ENCODE results near the gene TUT7. TPM values are rescaled to one million over a fixed set of nuclear protein-coding genes. Genes with fewer than 3 reads are reported as not detected.

TUT7 gene
- total RNA-seq, 8 experiments from 2014 or later = 14.3 to 33.6 (median 21.7) TPM

DNA sequence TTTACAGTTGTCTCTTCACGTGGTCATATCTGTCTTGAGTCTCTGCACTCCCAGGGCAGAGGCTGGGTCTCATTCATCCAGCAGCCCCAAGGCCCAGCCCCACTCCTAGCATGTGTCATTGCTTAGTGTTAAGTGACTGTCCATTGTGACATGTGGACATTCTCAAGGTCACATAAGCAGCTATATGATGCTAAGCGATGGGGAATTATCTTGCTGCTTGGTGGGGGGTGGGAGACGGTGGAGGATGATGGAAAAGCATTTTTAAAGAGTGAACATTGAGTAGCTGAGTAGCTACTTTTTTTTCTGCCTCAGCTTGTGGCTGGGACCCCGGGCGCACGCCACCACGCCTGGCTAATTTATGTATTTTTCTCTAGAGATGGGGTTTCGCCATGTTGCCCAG is 94.7 kb downstream of the TUT7 start, which contains the start of gene C9orf153:
TSS of gene C9orf153 (minus strand) at position 101 of the 400 bp plus-strand sequence. CDS start 30,054 bp downstream, outside the sequence.
- Histone ChIP-seq H3K27ac (no peak within 1 kb of the TSS), H3K4me3 (no peak within 1 kb of the TSS), H3K4me1 (replicated peaks in 1 of 2) (peaks cover 2 to 17% of the 10 kb centered on the region in 2 donors)
- 67 to 100% (median 92%) methylated on average over 2 to 3 of the region's 8 CpGs; no CpG with 5 or more reads in 7 of the 10 experiments for WGBS, 10 experiments
- in situ Hi-C loops (cut with MboI; ENCODE audit: low pct_unique_long_range_greater_than_20kb in 2 of 9, low sequenced_read_pairs in 9 of 9, unreplicated experiment in 9 of 9) = no loop called here
- ATAC-seq (replicated peaks in 6 of 8) = peak in 3 of 8 experiments; percentile 21 to 39 (median 23)

DNA sequence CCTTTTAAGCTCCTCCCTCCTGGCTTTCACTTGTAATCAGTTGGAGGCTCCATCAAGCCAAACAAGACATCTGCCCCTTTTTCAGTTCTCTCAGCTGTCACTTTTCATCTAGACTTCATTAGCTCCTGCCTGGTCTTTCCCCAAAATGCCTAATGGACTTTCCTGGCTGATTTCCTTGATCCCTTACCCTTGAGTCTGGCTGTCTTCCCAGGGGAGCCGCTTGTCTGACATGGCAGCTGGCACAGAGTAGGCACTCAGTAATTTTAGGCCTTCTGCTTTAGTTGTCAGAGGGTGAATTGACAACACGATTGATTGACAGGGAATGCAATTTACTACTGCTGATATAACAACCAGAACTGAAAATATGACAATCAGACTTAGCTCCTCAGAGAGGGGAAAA is 96.8 kb downstream of the TUT7 start:
- Histone ChIP-seq H3K4me3 (no peak overlapping the region), H3K4me1 (replicated peaks in 1 of 2) (peaks cover 2 to 10% of the 10 kb centered on the region in 2 donors), H3K27ac (no peak overlapping the region)
- in situ Hi-C loops (cut with MboI; ENCODE audit: low pct_unique_long_range_greater_than_20kb in 2 of 9, low sequenced_read_pairs in 9 of 9, unreplicated experiment in 9 of 9) = no loop called here
- ATAC-seq (replicated peaks in 6 of 8) = no peak
- WGBS, 10 experiments = 67 to 100% (median 100%) methylated on average over 1 to 2 of the region's 2 CpGs; no CpG with 5 or more reads in 4 of the 10 experiments

DNA sequence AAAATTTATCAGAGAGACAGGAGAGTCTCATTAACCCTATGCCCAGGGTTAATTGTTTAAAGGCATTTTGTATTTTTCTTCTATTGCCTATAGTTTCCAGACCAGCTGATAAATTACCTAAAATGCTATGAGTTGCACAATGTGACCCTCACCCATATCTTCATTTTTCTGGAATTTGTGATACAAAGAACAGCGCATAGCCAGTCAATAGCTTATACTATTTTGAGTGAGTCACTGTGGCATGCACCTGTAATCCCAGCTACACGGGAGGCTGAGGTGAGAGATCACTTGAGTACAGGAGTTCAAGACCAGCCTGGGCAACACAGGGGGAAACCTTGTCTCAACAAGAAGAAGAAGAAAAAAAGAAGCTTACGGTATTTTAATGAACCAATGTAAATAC is 97.6 kb downstream of the TUT7 start:
- WGBS, 10 experiments = 63 to 100% (median 98%) methylated on average over 2 to 3 of the region's 3 CpGs; no CpG with 5 or more reads in 4 of the 10 experiments
- peaks cover 2 to 10% of the 10 kb centered on the region in 2 donors for H3K4me1 ChIP-seq (replicated peaks in 1 of 2)
- in situ Hi-C loops (cut with MboI; ENCODE audit: low pct_unique_long_range_greater_than_20kb in 2 of 9, low sequenced_read_pairs in 9 of 9, unreplicated experiment in 9 of 9) = no loop called here
- no peak overlapping the region for H3K4me3 ChIP-seq
- no peak overlapping the region for H3K27ac ChIP-seq
- no peak for ATAC-seq (replicated peaks in 6 of 8)

DNA sequence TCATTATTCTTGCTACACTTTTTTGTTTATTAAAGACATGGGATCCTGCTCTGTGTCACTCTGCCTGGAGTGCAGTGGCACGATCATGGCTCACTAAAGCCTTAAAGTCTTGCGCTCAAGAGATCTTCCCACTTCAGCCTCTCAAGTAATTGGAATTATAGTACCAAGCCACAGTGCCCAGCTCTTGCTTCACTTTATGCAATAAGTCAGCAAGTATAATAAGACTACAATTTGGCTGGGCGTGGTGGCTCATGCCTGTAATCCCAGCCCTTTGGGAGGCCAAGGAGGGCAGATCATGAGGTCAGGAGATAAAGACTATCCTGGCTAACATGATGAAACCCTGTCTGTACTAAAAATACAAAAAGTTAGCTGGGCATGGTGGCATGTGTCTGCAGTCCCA is 100.6 kb downstream of the TUT7 start:
- no peak overlapping the region for H3K4me3 ChIP-seq
- H3K4me1 ChIP-seq (replicated peaks in 1 of 2) = peaks cover 2 to 6% of the 10 kb centered on the region in 2 donors
- no peak for ATAC-seq (replicated peaks in 6 of 8)
- no peak overlapping the region for H3K27ac ChIP-seq
- in situ Hi-C loops (cut with MboI; ENCODE audit: low pct_unique_long_range_greater_than_20kb in 2 of 9, low sequenced_read_pairs in 9 of 9, unreplicated experiment in 9 of 9) = no loop called here
- 83 to 97% (median 94%) methylated on average over 1 to 3 of the region's 3 CpGs; no CpG with 5 or more reads in 4 of the 10 experiments for WGBS, 10 experiments

DNA sequence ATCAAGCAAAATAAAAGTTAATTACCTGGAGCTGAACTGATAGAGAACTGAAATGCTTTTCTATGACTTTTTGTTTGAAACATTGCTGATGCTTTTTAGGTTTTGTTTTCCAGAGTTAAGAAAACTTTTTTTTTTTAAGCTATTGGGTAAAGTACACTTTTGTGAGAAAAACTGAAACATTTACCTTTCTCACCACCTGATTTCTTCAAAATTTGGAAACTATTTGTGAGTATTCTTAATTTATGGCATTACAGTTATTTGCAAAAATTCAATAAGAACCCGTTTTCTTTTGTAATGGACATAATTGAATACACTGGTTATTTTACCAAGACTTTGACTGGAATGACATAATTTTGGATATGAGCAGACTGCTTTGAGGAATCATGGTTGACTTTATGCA is 101.3 kb downstream of the TUT7 start:
- peaks cover 2 to 5% of the 10 kb centered on the region in 2 donors for H3K4me1 ChIP-seq (replicated peaks in 1 of 2)
- in situ Hi-C loops (cut with MboI; ENCODE audit: low pct_unique_long_range_greater_than_20kb in 2 of 9, low sequenced_read_pairs in 9 of 9, unreplicated experiment in 9 of 9) = no loop called here
- no peak overlapping the region for H3K4me3 ChIP-seq
- H3K27ac ChIP-seq = no peak overlapping the region
- ATAC-seq (replicated peaks in 6 of 8) = no peak
- WGBS, 10 experiments = 11 to 100% (median 80%) methylated on average over 1 of the region's 1 CpG; no CpG with 5 or more reads in 1 of the 10 experiments

DNA sequence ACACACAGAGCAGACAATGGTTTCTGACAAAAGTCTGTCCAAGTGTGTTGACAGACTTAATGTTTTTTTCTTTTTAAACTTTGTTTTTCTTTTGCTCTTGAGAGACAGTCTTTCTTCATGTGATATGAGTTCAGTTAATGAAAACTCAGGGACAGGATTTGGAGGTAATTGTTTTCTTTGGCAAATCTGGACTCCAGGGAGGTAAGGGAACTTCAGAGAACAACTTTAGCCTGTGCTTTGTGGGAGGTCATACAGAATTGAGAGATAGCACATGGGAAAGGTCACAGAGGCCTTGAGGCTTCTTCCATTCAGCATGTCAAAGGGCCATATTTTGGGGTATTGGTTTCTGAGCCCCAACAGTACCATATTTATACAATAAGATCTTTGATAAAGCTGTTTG is 104.1 kb downstream of the TUT7 start:
- Histone ChIP-seq H3K27ac (no peak overlapping the region), H3K4me3 (no peak overlapping the region), H3K4me1 (replicated peaks in 1 of 2) (peaks cover 12% of the 10 kb centered on the region in 2 donors)
- in situ Hi-C loops (cut with MboI; ENCODE audit: low pct_unique_long_range_greater_than_20kb in 2 of 9, low sequenced_read_pairs in 9 of 9, unreplicated experiment in 9 of 9) = no loop called here
- no peak for ATAC-seq (replicated peaks in 6 of 8)

DNA sequence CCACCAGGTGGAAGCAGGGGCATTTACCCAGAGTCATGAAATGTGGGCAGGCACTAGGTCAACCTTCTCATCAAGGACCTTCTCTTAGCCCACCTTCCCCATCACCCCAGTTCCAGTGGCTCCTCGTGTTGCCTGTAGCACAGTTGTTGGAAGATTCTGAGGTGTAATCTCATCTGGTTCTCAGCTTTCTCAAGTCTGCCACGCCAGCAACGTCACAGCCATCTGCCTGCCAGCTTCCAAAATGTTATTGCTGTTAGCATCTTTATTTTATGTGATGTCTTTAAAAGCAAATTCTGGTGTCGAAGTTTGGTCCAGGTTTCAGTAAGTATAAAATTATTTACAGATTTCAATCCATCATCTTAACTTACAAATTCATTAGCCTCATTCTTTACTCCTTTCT is 105.5 kb downstream of the TUT7 start:
- ATAC-seq (replicated peaks in 6 of 8) = no peak
- H3K4me3 ChIP-seq = no peak overlapping the region
- WGBS, 10 experiments = 14 to 100% (median 93%) methylated on average over 1 to 4 of the region's 4 CpGs; no CpG with 5 or more reads in 2 of the 10 experiments
- in situ Hi-C loops (cut with MboI; ENCODE audit: low pct_unique_long_range_greater_than_20kb in 2 of 9, low sequenced_read_pairs in 9 of 9, unreplicated experiment in 9 of 9) = no loop called here
- peaks cover 12% of the 10 kb centered on the region in 2 donors for H3K4me1 ChIP-seq (replicated peaks in 1 of 2)
- H3K27ac ChIP-seq = no peak overlapping the region

DNA sequence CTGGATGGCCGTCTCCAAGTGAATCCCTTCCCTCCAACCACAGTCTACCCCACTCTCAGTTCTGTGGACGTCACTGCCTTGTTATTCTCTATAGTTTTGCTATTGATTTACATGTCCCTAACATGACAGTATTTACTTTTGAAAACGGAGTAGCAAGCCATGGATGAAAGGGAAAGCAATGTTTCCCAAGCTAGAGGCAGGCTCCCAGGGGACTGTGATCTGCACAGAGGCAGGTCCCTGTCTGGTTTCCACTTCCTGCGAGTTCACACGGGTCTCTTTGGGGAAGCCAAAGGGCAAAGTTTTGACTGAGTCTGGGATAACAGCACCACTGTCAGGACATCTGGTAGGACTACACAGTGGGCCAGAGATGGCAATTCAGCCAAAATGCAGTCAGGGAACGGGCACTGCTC is 107.5 kb downstream of the TUT7 start:
- Histone ChIP-seq H3K27ac (no peak overlapping the region), H3K4me1 (replicated peaks in 1 of 2) (peaks cover 12% of the 10 kb centered on the region in 2 donors), H3K4me3 (no peak overlapping the region)
- in situ Hi-C loops (cut with MboI; ENCODE audit: low pct_unique_long_range_greater_than_20kb in 2 of 9, low sequenced_read_pairs in 9 of 9, unreplicated experiment in 9 of 9) = no loop called here
- peak in 5 of 8 experiments; percentile 36 to 80 (median 49) for ATAC-seq (replicated peaks in 6 of 8)
- 0 to 75% (median 38%) methylated on average over 1 to 6 of the region's 6 CpGs; no CpG with 5 or more reads in 2 of the 10 experiments for WGBS, 10 experiments

DNA sequence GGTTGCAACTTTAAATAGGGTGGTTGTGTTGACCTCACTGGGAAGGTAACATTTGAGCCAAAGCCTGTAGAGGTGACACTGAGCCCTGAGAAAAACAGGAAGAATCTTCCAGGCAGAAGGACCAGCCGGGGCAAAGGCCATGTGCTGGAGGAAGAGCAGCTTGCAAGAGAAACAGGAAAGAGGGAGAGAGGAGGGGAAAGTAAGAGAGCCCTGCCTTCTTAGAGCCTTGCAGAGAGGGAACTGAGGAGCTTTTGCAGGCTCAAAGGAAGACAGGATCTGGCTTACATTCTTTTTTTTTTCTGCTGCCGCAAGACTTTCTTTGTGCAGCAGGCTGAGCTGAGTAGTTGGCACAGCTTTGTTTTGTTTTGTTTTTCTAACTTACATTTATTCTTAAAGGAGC is 112.1 kb downstream of the TUT7 start:
- in situ Hi-C loops (cut with MboI; ENCODE audit: low pct_unique_long_range_greater_than_20kb in 2 of 9, low sequenced_read_pairs in 9 of 9, unreplicated experiment in 9 of 9) = no loop called here

DNA sequence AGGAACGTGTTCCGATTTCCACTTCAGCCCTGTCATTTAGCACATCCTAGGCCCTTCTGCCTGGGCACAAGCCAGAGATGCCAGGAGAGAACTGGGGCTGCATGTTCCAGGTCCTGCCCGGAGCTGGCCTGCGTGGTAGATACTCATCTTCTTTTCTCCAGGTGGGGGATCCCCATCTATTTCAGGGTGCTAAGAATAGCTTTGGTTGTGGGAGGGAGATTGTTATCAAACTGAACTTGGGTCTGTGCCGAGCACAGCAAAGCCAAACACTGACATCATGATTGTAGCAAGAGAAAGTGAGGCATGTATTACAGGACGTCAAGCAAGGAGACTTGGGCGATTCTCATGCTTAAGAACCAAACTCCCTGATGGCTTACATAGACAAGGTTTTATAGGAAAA is 113.0 kb downstream of the TUT7 start:
- Histone ChIP-seq H3K27ac (no peak overlapping the region), H3K4me1 (replicated peaks in 1 of 2) (peaks cover 4% of the 10 kb centered on the region in 2 donors), H3K4me3 (no peak overlapping the region)
- ATAC-seq (replicated peaks in 6 of 8) = no peak
- WGBS, 10 experiments = 50 to 100% (median 88%) methylated on average over 1 to 3 of the region's 7 CpGs; no CpG with 5 or more reads in 2 of the 10 experiments
- in situ Hi-C loops (cut with MboI; ENCODE audit: low pct_unique_long_range_greater_than_20kb in 2 of 9, low sequenced_read_pairs in 9 of 9, unreplicated experiment in 9 of 9) = no loop called here

More for the DNA sequence above, 112.1 kb downstream of the TUT7 start:
- no peak overlapping the region for H3K4me3 ChIP-seq
- H3K27ac ChIP-seq = no peak overlapping the region
- ATAC-seq (replicated peaks in 6 of 8) = no peak
- peaks cover 10 to 12% of the 10 kb centered on the region in 2 donors for H3K4me1 ChIP-seq (replicated peaks in 1 of 2)
- 55 to 89% (median 80%) methylated on average over 1 to 2 of the region's 2 CpGs; no CpG with 5 or more reads in 4 of the 10 experiments for WGBS, 10 experiments

DNA sequence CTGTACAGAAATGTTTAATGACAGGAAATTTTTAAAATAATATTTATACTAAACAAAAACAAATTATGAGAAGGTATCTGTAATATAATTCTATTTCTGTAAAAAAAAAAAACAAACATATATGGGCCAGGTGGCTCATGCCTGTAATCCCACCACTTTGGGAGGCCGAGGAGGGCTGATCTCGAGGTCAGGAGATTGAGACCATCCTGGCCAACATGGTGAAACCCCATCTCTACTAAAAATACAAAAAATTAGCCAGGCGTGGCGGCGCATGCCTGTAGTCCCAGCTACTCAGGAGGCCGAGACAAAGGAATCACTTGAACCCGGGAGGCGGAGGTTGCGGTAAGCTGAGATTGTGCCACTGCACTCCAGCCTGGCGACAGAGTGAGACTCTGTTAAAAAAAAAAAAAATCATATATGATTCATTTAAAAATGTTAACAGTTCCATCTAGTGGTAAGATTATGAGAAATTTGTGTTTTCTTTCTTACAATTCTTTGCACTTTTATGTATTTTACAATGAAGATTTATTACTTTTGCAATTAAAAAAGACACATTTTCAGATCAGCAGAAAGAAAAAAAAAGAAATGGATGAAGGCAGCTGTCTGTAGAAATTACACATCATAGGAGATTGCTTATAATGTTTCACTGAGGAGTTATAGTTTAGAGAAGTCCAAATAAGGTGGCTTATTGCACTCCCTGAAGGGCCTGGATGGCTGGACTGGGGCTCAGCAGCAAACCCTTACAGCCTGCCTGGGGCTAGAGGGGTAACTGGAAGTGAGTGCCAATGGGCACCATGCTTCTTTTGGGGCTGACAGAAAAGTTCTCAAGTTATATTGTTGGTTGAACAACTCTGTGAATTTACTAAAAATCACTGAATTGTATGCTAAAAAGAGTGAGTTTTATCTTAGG is 115.1 kb downstream of the TUT7 start:
- WGBS, 10 experiments = 51 to 100% (median 72%) methylated on average over 2 to 10 of the region's 10 CpGs; no CpG with 5 or more reads in 2 of the 10 experiments
- H3K27ac ChIP-seq = no peak overlapping the region
- peaks cover 0 to 3% of the 10 kb centered on the region in 2 donors for H3K4me1 ChIP-seq (replicated peaks in 1 of 2)
- in situ Hi-C loops (cut with MboI; ENCODE audit: low pct_unique_long_range_greater_than_20kb in 2 of 9, low sequenced_read_pairs in 9 of 9, unreplicated experiment in 9 of 9) = no loop called here
- H3K4me3 ChIP-seq = no peak overlapping the region
- peak in 1 of 8 experiments; percentile 20 for ATAC-seq (replicated peaks in 6 of 8)

Measured in motor neuron (in vitro differentiated cells).